Adipose tissue (tissue), 3 donors: ENCODE measurements around the gene DSTN. TPM values are rescaled to one million over a fixed set of nuclear protein-coding genes. Genes with fewer than 3 reads are reported as not detected.

ENCODE experiments used
- H3K27ac ChIP-seq: one replicate; pipeline ENCODE4 v1.5.1; 2013; ENCODE audit warnings: low read depth, low read length
- WGBS, 3 donors: extraction: QIAGEN DNeasy Blood & Tissue Kit; methylation state at CpG; one replicate each; pipeline ENCODE4 v1.1.7; 2013; 5-methylcytosine and 5-hydroxymethylcytosine counted together
- polyA plus RNA-seq, 3 donors: library from polyadenylated mRNA; stranded (reverse); fragments of 200-250 nt; gene quantifications; one replicate each; pipeline ENCODE4 v1.2.3, GENCODE V29; 2013
- donor health status: healthy with polysubstance abuse.
- donor health status: Bipolar disorder and iron deficiency.
- donor health status: healthy.

The DSTN gene
- polyA plus RNA-seq, 3 donors = 200 to 487 (median 295) TPM

- no peak overlapping the region for H3K27ac ChIP-seq
- 94 to 96% (median 96%) methylated on average over 4 of the region's 4 CpGs for WGBS, 3 donors
Observed at GRCh38 chr20:17602493-17602892, 32.6 kb downstream of the DSTN start.

- H3K27ac ChIP-seq = no peak overlapping the region
- 40 to 88% (median 79%) methylated on average over 5 of the region's 5 CpGs for WGBS, 3 donors
Observed at GRCh38 chr20:17605131-17605660, 35.3 kb downstream of the DSTN start.

GRCh38 chr20:17606001-17606400 lies 36.1 kb downstream of the DSTN start:
- H3K27ac ChIP-seq = no peak overlapping the region
- 60 to 86% (median 80%) methylated on average over 2 of the region's 2 CpGs for whole genome bisulfite sequencing, 3 donors

- H3K27ac ChIP-seq = no peak overlapping the region
- 51 to 86% (median 81%) methylated on average over 3 of the region's 3 CpGs for WGBS, 3 donors
Observed at GRCh38 chr20:17608701-17609497, 39.0 kb downstream of the DSTN start.

- WGBS, 3 donors = 60 to 74% (median 63%) methylated on average over 8 of the region's 8 CpGs
- H3K27ac ChIP-seq = no peak overlapping the region
Observed at GRCh38 chr20:17609811-17610377, 40.0 kb downstream of the DSTN start.

- H3K27ac ChIP-seq = no peak overlapping the region
- WGBS, 3 donors = 42 to 56% (median 54%) methylated on average over 19 of the region's 19 CpGs
Observed at GRCh38 chr20:17610566-17611289, 40.9 kb downstream of the DSTN start.

- H3K27ac ChIP-seq = no peak overlapping the region
- WGBS, 3 donors = 23 to 63% (median 62%) methylated on average over 6 of the region's 6 CpGs
Observed at GRCh38 chr20:17611290-17611539, 41.3 kb downstream of the DSTN start.

GRCh38 chr20:17611540-17612286 lies 41.8 kb downstream of the DSTN start:
- WGBS, 3 donors = 51 to 80% (median 66%) methylated on average over 25 to 26 of the region's 26 CpGs
- no peak overlapping the region for H3K27ac ChIP-seq

GRCh38 chr20:17612287-17612991 lies 42.6 kb downstream of the DSTN start:
- H3K27ac ChIP-seq = peak overlapping the region; percentile 13
- 42 to 61% (median 57%) methylated on average over 16 of the region's 16 CpGs for WGBS, 3 donors

GRCh38 chr20:17612992-17613327 lies 43.1 kb downstream of the DSTN start:
- WGBS, 3 donors = 53 to 90% (median 77%) methylated on average over 7 of the region's 7 CpGs
- H3K27ac ChIP-seq = no peak overlapping the region

- no peak overlapping the region for H3K27ac ChIP-seq
- WGBS, 3 donors = 53 to 85% (median 80%) methylated on average over 40 of the region's 40 CpGs
Observed at GRCh38 chr20:17613328-17614175, 43.7 kb downstream of the DSTN start.

- no peak overlapping the region for H3K27ac ChIP-seq
- 24 to 59% (median 53%) methylated on average over 19 to 20 of the region's 20 CpGs for WGBS, 3 donors
Observed at GRCh38 chr20:17614176-17614811, 44.4 kb downstream of the DSTN start.

GRCh38 chr20:17614812-17615644 lies 45.2 kb downstream of the DSTN start:
- WGBS, 3 donors = 44 to 52% (median 44%) methylated on average over 32 of the region's 32 CpGs
- no peak overlapping the region for H3K27ac ChIP-seq

GRCh38 chr20:17615645-17616479 lies 46.0 kb downstream of the DSTN start:
- H3K27ac ChIP-seq = no peak overlapping the region
- WGBS, 3 donors = 54 to 60% (median 58%) methylated on average over 21 to 22 of the region's 22 CpGs

- 67 to 77% (median 76%) methylated on average over 22 of the region's 22 CpGs for WGBS, 3 donors
- H3K27ac ChIP-seq = no peak overlapping the region
Observed at GRCh38 chr20:17616480-17617211, 46.8 kb downstream of the DSTN start.
